AG10803 (cell line): ENCODE data around the gene GGA2.

Experiments used
- DNase-seq: peaks from one replicate; pipeline ENCODE4 v3.0.0; 2010; ENCODE audit warnings: low read depth
- H3K4me3 ChIP-seq: 2 replicates; pipeline ENCODE4 v1.5.1; 2011; ENCODE audit warnings: mild to moderate bottlenecking, low read length, control low read depth
- TF ChIP-seq, protein P1 (sequence below): conservative IDR thresholded peaks from 2 replicates; pipeline ENCODE4 v1.5.1; 2011; ENCODE audit warnings: mild to moderate bottlenecking, low read length, control low read depth, inconsistent platforms

Gene GGA2

GRCh38 chr16:23521965-23522364 lies 11.7 kb upstream of the GGA2 start:
- no peak for DNase-seq
- TF ChIP-seq, protein P1, sequence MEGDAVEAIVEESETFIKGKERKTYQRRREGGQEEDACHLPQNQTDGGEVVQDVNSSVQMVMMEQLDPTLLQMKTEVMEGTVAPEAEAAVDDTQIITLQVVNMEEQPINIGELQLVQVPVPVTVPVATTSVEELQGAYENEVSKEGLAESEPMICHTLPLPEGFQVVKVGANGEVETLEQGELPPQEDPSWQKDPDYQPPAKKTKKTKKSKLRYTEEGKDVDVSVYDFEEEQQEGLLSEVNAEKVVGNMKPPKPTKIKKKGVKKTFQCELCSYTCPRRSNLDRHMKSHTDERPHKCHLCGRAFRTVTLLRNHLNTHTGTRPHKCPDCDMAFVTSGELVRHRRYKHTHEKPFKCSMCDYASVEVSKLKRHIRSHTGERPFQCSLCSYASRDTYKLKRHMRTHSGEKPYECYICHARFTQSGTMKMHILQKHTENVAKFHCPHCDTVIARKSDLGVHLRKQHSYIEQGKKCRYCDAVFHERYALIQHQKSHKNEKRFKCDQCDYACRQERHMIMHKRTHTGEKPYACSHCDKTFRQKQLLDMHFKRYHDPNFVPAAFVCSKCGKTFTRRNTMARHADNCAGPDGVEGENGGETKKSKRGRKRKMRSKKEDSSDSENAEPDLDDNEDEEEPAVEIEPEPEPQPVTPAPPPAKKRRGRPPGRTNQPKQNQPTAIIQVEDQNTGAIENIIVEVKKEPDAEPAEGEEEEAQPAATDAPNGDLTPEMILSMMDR: no peak
- no peak overlapping the region for H3K4me3 ChIP-seq

- H3K4me3 ChIP-seq: no peak overlapping the region
- TF ChIP-seq, protein P1: no peak
- DNase-seq: no peak
Measured at GRCh38 chr16:23521037-23521743, 10.9 kb upstream of the GGA2 start.

GRCh38 chr16:23520500-23520899 lies 10.2 kb upstream of the GGA2 start:
- H3K4me3 ChIP-seq: no peak overlapping the region
- TF ChIP-seq, protein P1: no peak
- no peak for DNase-seq

DNA sequence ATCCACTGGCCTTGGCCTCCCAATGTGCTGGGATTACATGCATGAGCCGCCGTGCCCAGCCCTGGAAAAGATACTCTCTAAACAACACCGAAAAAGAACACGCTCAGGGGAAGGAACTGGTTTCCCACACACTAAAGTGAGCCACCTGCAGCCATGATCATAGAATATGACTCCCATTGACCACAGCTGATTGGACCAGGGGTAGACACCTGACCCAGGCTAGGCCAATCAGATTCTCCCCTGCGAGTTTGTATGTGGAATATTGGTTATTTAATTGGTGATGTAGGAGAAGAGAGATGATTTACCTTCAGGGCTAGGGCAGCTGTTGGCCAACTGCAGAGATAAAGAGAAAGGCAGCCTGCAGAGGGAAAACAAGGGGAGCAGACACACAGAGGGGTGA lies 9.0 kb upstream of the GGA2 start:
- DNase-seq: no peak
- no peak overlapping the region for H3K4me3 ChIP-seq
- TF ChIP-seq, protein P1: no peak

DNA sequence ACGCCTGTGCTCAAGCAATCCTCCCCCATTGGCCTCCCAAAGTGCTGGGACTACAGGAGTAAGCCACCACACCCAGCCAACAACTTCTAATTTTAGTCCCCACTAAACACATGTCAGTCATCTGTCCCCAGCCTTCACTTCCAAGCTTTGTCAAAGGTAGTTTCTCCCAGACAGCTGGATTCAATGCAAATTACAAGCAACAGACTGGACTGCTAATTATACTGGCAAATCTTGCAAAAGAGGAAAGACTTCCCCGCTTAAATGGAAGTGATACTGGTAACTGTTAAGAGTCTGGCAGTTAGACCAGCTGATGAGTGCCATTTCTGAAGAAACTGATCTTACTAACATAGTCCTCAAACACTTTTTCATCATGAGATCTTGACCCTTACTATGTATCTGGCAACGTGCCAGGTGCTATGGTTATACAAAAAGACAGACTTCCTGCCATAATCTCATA lies 8.2 kb upstream of the GGA2 start:
- TF ChIP-seq, protein P1: no peak
- no peak for DNase-seq
- no peak overlapping the region for H3K4me3 ChIP-seq

- TF ChIP-seq, protein P1: no peak
- DNase-seq: peak; percentile 30
- no peak overlapping the region for H3K4me3 ChIP-seq
Measured at GRCh38 chr16:23516366-23517137, 6.3 kb upstream of the GGA2 start.

- no peak overlapping the region for H3K4me3 ChIP-seq
- no peak for DNase-seq
- TF ChIP-seq, protein P1: no peak
Measured at GRCh38 chr16:23515881-23516280, 5.6 kb upstream of the GGA2 start.
